BE2C (cell line): Measurements from ENCODE around the gene CD164L2.
A peak's percentile ranks its signal among the peaks of the same experiment; 100 is the strongest.

Experiments
- DNase-seq: peaks from one replicate; pipeline ENCODE4 v3.0.0-alpha.2; 2020
- H3K27me3 ChIP-seq: fragments of 250-450 bp; sonication (Bioruptor Pico); 2 replicates; pipeline ENCODE4 v1.5.1; 2020; ENCODE audit warnings: mild to moderate bottlenecking
- H3K36me3 ChIP-seq: fragments of 250-450 bp; sonication (Bioruptor Pico); 2 replicates; pipeline ENCODE4 v1.5.1; 2020; ENCODE audit warnings: mild to moderate bottlenecking
- H3K4me1 ChIP-seq: fragments of 250-450 bp; sonication (Bioruptor Pico); 2 replicates; pipeline ENCODE4 v1.5.1; 2020
- H3K4me3 ChIP-seq: 2 replicates; pipeline ENCODE4 v1.5.1; 2011; ENCODE audit warnings: low read depth, low read length
- H3K9me3 ChIP-seq: fragments of 250-450 bp; sonication (Bioruptor Pico); 2 replicates; pipeline ENCODE4 v1.5.1; 2020
- TF ChIP-seq, protein P1 (sequence below): IDR thresholded peaks from 2 replicates; pipeline ENCODE4 v1.5.1; 2012; ENCODE audit warnings: mild to moderate bottlenecking, low read depth, low read length

CD164L2 gene

DNA sequence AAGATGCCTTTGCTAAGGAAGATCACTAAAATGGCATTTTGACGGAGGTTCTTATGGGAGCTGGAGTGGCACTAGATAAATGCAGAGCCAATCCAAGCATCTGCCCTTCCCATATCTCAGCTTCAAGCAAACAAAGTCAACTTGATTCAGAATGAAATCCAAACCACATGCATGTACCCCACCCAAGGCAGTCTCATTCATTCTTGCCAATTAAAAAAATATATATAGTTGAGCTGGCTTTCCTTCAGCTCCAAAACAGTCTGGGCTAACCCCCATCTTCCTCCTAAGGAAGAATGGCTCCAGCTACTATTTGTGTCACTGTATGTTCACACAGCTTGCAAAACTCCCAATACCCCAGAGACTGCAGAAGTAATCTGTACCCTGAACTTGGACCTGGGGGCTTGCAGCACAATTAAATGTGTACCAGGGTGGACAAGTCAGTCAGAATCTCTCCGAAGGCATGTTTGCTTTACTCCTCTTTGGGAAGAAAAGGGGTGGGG, 44.7 kb upstream of the CD164L2 start:
- DNase-seq: no peak
- Histone ChIP-seq H3K9me3 (no peaks in the 10 kb centered on the region), H3K4me3 (no peak overlapping the region), H3K27me3 (no peaks in the 10 kb centered on the region), H3K4me1 (no peaks in the 10 kb centered on the region), H3K36me3 (no peaks in the 10 kb centered on the region)
- TF ChIP-seq, protein P1, sequence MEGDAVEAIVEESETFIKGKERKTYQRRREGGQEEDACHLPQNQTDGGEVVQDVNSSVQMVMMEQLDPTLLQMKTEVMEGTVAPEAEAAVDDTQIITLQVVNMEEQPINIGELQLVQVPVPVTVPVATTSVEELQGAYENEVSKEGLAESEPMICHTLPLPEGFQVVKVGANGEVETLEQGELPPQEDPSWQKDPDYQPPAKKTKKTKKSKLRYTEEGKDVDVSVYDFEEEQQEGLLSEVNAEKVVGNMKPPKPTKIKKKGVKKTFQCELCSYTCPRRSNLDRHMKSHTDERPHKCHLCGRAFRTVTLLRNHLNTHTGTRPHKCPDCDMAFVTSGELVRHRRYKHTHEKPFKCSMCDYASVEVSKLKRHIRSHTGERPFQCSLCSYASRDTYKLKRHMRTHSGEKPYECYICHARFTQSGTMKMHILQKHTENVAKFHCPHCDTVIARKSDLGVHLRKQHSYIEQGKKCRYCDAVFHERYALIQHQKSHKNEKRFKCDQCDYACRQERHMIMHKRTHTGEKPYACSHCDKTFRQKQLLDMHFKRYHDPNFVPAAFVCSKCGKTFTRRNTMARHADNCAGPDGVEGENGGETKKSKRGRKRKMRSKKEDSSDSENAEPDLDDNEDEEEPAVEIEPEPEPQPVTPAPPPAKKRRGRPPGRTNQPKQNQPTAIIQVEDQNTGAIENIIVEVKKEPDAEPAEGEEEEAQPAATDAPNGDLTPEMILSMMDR: no peak

DNA sequence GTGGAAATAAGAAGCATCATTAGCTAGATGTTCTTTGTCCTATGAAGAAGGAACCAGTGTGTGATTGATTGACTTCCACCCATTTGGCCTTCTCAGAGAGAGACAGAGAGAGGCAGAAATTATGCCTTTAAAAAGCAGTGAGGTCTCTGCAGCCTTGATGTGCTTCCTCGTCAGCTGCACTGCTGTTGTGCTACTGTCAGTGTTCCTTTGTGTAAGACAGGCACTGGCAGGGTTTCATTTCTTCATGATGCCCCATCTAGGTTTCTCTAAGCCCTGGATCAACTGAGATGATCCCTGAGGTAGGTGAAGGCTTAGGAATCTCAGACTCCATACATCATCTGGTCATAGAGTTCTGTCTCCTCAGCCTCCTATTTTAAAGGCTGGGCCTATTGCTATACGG, 44.2 kb upstream of the CD164L2 start:
- no peak for DNase-seq
- Histone ChIP-seq H3K4me1 (no peaks in the 10 kb centered on the region), H3K27me3 (no peaks in the 10 kb centered on the region), H3K36me3 (no peaks in the 10 kb centered on the region), H3K9me3 (no peaks in the 10 kb centered on the region), H3K4me3 (no peak overlapping the region)
- TF ChIP-seq, protein P1: no peak

DNA sequence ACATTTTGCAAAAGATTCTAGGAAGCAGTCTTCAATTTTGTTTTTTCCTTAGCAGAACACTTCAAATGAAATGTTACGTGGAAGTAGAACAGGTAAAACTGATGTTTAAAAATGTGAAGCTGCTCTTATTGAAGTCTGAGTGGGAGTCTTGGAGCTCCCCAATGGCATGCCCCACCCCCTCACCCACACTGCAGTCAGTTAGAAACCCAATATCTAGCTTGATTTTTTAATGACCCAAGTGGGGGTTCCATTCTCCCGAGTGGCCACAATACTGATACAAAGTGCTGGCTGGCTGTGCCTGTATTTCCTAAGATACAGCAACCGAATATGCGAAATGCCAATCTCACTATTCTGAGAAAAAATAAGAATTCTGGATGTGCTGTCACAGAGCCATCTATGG, 40.6 kb upstream of the CD164L2 start:
- H3K9me3 ChIP-seq: no peaks in the 10 kb centered on the region
- DNase-seq: no peak
- TF ChIP-seq, protein P1: no peak
- H3K36me3 ChIP-seq: no peaks in the 10 kb centered on the region
- H3K27me3 ChIP-seq: no peaks in the 10 kb centered on the region
- H3K4me3 ChIP-seq: no peak overlapping the region
- no peaks in the 10 kb centered on the region for H3K4me1 ChIP-seq

DNA sequence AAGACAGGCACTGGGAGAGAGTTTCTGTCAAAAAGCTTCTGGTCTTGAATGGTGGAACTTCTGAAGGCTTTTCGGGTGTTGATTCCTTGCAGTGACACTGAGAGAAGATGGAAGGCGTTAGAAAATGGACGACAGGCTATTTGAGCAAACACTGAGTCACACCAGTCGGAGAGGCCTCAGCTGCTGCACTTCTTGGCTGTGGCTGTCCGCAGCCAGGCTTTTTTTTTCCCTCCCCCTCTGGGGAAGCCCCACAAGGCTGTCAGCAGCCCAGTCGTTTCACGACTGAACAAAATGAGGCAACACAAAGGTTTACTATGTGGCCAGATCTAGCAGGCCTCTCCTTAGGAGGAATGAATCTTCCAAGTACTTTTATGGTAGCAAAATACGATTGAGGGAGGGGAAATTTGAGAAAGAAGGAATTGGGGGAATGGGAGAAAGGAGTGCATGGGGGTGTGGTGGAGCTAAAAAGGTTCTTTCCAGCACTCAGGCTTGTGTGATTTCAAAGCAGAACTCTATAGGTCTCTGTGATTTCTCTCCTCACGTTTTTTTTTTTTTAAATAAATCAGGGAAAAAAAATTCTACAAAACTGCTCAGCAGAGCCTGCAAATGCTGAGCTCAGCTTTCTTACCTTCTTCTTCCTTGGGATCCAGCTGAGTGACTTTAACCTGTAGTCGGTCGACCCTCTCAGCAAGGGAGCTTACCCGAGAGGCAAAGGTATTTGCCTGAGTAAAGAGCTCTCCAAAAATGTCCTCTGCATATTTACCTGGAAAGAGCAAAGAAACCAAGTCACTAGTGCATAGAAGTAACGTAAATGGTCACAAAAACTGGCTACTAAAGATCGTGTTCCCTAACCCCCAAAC, 35.4 kb upstream of the CD164L2 start:
- H3K4me3 ChIP-seq: no peak overlapping the region
- TF ChIP-seq, protein P1: no peak
- no peak for DNase-seq
- H3K36me3 ChIP-seq: no peaks in the 10 kb centered on the region; the same call in none of the 2 replicates
- H3K4me1 ChIP-seq: no peaks in the 10 kb centered on the region
- no peaks in the 10 kb centered on the region for H3K27me3 ChIP-seq
- H3K9me3 ChIP-seq: no peaks in the 10 kb centered on the region

DNA sequence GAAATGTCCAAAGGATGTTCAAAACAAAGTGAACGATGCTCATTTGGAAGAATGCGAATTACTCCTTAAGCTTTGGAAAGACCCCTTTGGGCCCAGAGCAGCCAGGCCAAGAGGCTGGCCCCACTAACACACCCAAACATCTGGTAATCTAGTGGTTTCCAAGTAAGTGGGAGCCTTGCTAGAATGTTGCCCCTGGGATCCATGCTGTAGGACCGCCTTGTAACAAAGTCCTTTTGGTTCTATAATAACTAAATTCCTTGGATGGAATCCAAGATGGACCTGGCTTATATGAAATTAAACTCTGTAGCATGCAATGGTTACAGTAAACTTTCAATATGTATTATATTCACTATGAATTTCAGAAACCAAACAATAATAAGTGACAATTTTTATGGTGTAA, 34.6 kb upstream of the CD164L2 start:
- DNase-seq: no peak
- no peaks in the 10 kb centered on the region for H3K4me1 ChIP-seq
- no peak overlapping the region for H3K4me3 ChIP-seq
- no peaks in the 10 kb centered on the region for H3K27me3 ChIP-seq
- no peaks in the 10 kb centered on the region for H3K9me3 ChIP-seq
- TF ChIP-seq, protein P1: no peak
- H3K36me3 ChIP-seq: no peaks in the 10 kb centered on the region; the same call in none of the 2 replicates

DNA sequence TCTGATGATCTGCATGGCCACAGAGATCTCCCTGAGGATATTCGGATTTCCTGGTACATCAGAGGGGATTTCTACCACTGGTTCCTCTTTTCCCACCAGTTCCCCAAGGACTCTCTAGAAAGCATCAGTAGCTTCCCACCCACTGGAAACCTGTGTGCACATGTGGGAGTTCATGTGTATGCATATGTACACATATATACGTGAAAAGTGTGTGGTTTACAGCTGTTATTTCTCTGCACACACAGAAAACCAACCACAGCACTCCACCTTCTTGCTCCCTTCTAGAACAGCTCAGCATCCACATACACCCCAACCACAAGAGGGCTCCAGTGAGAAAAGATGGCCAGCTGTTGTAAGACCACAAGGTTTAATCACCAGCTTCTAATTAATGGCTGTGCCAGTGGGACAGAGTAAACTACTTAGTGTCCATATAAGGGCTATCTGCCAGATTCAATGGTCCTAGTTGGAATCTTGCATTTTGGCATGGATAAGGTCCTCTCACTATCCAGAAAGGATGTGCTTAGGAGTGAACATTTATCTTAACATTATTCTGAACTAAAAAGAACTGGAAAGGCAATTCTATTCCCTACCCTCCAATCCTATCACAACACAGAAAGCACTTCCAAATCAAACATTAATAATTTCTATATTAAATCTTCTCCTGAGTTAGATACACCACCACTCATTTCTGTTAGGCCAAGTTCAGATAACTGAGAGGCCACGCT, 33.4 kb upstream of the CD164L2 start:
- TF ChIP-seq, protein P1: peak; percentile 73
- Histone ChIP-seq H3K36me3 (no peaks in the 10 kb centered on the region; the same call in none of the 2 replicates), H3K9me3 (no peaks in the 10 kb centered on the region), H3K4me1 (no peaks in the 10 kb centered on the region), H3K4me3 (no peak overlapping the region), H3K27me3 (no peaks in the 10 kb centered on the region)
- peak; percentile 48 for DNase-seq
